Stimulated activated CD4-positive, alpha-beta T cell treated with anti-CD3 and anti-CD28 coated beads, Interleukin-12 subunit alpha, Interleukin-12 subunit beta, amount 100 ng/mL, for 48 hours (primary cell): ENCODE data around the gene LRRTM2.
"Not testable (repeated sequence)": the region's sequence is repeated elsewhere in the genome, so short reads cannot be mapped to it uniquely, and the experiment has no call there.

Experiments
- DNase-seq, 3 donors: peaks; one replicate each; pipeline ENCODE4 v3.0.0-alpha.2; 2020; ENCODE audit warnings: low read depth in 2 of 3, low spot score in 1 of 3

The LRRTM2 gene

GRCh38 chr5:138841531-138841930 is 33.6 kb downstream of the LRRTM2 start:
- no peak for DNase-seq

DNA sequence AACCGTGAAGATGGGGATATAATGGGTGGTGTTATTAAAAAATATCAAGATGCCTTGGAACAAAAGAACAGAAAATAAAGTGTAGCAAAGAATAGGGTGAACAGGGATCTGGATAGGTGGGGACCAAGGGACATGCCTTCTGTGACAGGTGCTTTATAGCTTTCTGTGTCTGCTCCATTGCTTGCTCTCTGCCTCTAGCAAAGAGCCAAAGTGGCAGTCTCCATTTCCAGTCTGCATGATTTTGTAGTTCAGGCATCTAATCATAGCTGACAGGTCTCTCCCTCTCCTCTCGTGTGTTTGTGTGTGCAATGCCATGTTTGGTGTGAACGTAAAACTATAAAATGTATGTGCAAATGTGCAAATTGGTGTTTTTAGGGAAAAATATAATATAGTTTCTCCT is 35.0 kb downstream of the LRRTM2 start:
- no peak for DNase-seq

DNA sequence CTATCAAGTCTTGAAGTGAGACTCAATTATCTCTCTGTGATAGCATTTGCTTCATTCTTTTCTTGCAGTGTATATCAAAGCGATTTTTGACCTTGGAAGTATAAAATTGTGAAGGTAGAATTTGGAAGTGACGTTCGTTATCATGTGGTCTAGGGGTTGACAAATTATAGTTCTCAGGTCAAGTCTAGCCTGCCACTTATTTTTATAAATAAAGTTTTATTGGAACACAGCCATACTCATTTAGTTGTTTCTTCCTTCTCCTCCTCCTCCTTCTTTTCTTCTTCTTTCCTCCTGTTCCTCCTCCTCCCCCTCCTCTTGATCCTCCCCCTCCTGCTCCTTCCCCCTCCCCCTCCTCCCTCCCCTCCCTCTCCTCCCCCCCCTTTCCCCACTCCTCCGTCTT is 38.0 kb downstream of the LRRTM2 start:
- DNase-seq = no peak

DNA sequence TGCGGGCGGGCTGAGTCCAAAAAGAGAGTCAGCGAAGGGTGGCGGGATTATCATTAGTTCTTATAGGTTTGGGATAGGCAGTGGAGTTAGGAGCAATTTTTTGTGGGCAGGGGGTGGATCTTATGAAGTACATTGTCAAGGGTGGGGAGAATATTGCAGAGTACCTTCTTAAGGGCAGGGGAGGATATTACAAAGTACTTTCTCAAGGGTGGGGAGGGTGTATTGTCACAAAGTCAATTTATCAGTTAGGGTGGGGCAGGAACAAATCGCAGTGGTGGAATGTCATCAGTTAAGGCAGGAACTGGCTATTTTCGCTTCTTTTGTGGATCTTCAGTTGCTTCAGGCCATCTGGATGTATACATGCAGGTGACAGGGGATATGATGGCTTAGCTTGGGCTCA is 40.3 kb downstream of the LRRTM2 start:
- DNase-seq = not testable (repeated sequence)

DNA sequence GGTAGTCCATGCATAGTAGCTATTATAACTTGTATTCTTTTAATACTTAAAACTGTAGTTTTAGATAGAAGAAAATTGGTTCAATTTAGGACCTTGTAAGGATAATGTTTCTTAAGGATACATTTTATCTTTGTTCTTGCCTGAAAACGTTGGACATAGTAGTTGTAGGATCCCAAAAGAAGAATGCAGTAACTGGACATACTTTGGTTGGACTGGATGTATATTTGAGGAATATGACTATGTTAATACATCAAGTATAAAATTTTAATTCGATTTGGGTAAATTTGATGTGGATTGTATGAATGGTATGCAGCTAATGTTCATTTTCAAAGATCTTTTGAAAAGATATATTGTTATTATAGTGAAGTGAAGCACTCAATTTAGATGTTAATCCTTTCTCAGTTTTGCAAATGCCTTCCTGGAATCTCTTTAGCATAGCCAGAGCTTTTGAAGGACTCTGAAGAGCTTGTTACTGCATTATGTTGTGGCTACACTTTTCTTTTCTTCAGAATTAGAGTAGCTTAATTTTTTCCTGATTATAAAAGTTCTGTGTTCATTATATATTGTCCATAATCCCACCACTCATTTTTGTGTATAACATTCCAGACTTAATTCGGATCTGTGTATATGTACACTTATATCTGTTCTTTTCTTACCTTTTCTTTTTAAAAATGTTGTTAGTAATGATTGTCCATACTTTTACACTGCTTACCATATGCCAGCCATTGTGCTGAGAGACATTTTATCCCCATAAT is 41.2 kb downstream of the LRRTM2 start:
- no peak for DNase-seq

DNA sequence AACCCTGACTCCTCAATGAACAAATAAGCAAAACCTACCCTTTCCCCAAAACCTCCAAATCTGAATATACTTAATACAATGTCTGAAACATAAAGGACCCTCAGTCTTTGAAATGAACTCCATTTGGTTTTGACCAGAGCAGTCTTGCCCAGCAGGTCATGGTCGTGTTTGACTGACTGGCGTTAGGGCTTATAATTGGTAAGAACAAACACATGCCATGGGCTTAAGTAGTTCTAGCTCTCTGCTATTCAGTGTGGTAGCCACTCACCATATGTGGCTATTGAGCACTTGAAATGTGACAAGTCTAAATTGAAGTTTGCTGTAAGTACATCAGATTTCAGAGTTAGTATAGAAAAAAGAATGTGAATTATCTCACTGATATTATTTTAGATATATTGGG is 42.1 kb downstream of the LRRTM2 start:
- no peak for DNase-seq

DNA sequence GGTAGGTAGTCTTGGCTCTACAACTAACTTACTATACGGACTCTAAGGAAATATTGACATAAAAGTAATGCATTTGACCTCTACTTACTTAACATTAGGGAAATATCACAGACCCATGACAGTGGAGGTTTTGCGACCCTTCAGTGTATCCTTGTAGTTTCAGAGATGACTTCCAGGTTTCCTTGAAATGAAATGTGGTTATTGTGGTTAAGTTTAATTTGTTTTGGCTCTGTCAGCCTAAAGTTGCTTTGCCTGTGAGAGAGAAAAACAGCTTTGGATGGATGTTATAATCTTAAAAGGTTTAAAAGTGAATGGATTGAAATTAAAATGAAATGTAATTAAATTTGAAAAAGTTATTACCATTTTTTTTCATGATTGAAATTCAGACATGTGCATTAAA is 42.9 kb downstream of the LRRTM2 start:
- DNase-seq = no peak

DNA sequence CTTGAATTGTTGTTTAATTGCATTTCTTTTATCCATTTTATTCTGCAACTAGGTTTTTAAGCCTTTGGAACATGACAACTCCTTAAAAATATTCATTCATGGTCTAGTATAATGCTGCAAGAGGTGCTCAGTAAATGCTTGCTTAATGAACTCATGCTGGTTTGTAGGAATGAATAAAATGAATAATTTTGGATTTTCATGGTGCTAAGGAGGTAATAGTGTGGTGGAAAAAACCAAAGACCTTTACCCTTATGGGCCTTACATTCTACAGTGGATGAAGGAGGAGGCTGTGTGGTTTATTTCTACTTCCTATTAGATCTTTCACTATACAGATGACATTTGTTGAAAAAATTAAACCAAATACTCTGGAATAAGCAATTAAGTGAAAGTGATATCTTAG is 43.4 kb downstream of the LRRTM2 start:
- no peak for DNase-seq

DNA sequence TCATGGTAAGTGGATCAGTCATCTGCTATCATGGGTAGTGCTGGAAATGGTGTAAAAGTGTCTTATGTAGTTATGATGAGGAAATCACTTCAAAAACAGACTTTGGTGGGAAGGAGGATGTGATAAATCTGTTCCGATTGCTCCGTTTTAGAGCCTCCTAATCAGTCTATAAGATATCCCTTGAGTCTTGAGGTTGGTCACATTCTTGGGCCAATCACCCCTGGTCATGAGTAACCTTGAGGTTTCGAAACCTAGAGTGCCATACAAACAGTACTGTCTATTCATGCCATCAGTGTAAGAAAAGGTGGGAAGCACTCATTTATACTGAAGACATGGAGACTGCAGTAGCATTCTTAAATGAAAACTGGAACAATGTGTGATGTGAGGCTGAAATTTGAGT is 45.8 kb downstream of the LRRTM2 start:
- DNase-seq = no peak

- no peak for DNase-seq
These were observed 46.6 kb downstream of the LRRTM2 start for GRCh38 chr5:138828556-138828955.

DNA sequence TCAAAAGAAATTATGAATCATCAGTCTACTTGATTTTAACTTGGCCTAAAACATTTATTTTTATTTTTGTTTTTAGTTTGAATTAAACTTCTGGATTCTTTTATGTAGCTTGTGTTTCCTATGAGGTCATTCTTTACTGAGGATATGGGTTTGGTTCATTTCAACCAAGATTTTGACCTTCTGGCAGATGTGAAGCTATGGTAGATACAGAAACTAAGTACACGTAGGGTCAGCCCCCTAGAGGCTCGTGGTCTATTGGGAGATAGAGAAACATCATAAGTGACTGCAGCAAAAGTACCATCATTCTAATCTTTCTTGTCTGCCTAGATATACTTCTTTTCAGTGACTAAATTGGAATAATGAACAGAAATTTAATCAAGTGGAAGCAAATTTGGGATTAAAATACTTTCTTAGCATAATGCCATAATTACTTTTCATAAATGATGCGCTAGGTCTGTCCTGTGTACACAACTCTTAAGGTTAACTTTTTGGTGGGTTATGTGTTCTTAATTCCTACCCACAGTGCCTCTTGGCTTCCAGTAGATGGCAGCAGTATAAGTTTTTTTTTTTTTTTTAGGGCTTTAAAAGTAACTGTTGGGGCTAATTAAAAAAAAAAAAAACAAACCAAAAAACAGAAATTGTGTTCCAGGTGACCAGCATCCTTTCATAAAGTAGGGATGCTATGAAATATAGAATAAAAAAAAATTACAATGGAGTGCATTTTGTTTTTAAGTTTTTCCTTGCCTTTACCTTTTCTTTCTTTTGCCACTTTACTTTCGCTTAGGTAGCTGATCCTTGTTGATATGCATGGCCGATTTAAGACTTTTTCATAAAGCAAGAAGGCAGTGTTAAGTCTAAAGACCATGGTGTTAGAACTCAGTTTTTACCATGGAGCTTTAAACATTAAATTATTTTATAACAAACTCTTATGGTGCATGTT is 49.9 kb downstream of the LRRTM2 start:
- DNase-seq = no peak

- DNase-seq = no peak
These were observed 50.6 kb downstream of the LRRTM2 start for GRCh38 chr5:138824516-138824915.

DNA sequence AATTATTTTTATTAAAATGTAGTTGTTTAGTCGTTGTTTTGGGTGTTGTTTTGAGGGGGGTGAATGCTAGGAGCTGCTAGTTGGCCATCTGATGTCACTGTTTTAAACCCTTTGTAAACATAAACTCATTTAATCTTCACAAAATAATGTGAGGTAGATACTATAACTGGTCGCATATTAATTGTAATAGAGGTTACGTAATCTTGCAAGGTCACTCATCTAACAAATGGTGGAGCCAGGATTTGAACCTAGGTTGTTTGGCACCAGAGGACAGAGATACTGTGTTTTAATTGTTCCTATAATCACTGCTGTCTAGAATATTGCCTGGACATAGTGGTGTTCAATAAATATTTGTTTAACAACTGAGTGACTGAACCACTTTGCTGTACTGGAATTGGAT is 54.4 kb downstream of the LRRTM2 start:
- DNase-seq = no peak

DNA sequence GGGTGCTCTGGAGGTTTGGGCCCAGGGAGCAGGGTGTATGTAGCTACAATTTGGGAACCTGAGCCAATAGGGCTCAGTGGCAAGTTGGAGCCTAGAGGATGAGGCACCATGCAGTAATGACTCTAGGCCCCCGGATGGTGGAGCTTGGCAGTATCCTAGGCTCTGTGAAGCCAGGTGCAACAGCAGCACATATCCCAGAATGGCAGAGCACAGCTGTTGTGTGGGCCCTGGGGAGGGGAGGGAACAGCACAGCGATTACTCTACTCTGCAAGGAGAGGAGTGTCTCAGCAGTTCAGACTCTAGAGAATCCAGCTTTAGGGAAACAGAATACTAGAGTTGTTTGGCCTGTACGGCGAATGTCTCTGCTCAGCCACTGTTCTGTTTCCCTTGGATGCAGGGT is 56.1 kb downstream of the LRRTM2 start:
- DNase-seq = no peak
